Measurements from ENCODE around the gene PEF1.
A peak's percentile ranks its signal among the peaks of the same experiment; 100 is the strongest.

The PEF1 gene

GRCh38 chr1:31583995-31584868, 60.4 kb downstream of the PEF1 start:
- peak; percentile 66 for DNase-seq (ENCODE audit: low spot score)

GRCh38 chr1:31583082-31583994, 61.3 kb downstream of the PEF1 start:
- peak; percentile 37 for DNase-seq (ENCODE audit: low spot score)

GRCh38 chr1:31581821-31582810, 62.6 kb downstream of the PEF1 start:
- peak; percentile 47 for DNase-seq (ENCODE audit: low spot score)

- DNase-seq (ENCODE audit: low spot score): no peak
These were observed 63.6 kb downstream of the PEF1 start for GRCh38 chr1:31580891-31581603.

GRCh38 chr1:31580513-31580870, 64.2 kb downstream of the PEF1 start:
- DNase-seq (ENCODE audit: low spot score): no peak
